NAMALWA (cell line): ENCODE data around the gene BUB1.
A peak's percentile ranks its signal among the peaks of the same experiment; 100 is the strongest.
"Not testable (repeated sequence)": the region's sequence is repeated elsewhere in the genome, so short reads cannot be mapped to it uniquely, and the experiment has no call there.

Source experiments
- DNase-seq: peaks from one replicate; pipeline ENCODE4 v3.0.0-alpha.2; 2015; ENCODE audit warnings: low spot score

BUB1 gene

DNA sequence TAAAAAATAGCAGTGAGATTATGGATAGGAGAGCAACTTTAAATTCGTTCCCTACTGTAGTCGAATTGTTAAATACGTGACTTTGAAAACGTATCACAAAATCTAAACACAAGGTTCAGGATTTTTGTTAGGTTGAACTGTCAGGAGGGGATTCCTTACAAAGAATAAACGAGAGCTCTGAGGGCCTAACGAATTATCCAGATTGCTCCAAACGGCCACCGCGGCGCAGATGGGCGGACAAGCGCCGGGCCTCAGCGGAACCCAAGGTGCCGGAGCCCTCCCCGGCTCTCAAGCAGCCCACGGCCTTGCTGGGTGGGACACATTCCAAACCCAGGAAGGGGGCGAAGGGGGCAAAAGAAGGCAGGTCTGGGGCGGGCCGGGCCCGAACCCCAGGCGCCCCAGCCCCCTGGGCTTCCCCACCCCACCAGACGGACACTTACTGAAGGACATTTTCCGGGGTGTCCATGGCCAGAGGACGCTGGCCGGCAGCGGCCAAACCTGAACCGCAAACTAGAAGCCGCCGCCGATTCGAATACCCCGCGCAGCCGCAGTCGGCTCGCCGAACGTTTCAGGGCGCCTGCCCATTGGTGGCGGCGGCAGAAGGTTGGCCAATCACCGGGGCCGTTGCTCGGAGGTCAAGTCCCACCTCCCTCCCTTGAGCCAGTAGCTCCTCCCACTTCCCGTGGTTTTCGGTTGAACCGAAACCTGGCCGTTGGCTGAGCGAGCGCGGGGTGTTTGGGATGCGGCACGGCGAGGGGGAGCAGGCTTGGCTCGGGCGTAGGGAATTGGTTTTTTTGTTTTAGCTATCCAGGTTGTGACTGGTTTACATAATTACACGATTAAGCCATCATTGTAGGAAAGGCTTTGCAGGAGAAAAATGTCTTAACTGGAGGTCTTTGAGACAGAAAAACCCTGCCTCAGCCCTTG, at the start of gene BUB1:
Gene BUB1 (minus strand): TSS at position 534 of the 927 bp plus-strand sequence. CDS start 68 bp downstream, at position 466.
- peak; percentile 96 for DNase-seq

GRCh38 chr2:110726285-110726684, 48.4 kb upstream of the BUB1 start:
- DNase-seq = no peak

DNA sequence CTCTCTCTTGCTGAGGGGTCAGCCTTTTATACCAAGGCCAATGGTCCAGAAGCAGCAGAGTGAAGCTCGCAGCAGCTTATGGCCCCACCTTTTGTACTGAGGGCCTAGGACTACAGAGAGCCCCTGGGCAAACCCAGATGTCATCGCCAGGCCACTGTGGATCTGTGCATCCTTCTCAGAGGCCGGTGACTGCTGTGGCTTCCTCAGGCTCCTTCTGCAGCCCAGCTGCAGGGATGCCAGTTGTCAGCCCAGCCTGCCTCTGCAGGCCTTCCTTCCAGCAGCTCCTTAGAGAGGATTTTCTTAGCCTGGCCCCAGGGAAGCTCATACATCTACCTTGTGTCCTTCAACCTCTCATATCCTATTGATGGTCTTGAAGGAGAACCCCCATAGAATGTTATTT, 48.0 kb upstream of the BUB1 start:
- no peak for DNase-seq

GRCh38 chr2:110725370-110725769, 47.5 kb upstream of the BUB1 start:
- DNase-seq = no peak

GRCh38 chr2:110724820-110725219, 47.0 kb upstream of the BUB1 start:
- DNase-seq = no peak

DNA sequence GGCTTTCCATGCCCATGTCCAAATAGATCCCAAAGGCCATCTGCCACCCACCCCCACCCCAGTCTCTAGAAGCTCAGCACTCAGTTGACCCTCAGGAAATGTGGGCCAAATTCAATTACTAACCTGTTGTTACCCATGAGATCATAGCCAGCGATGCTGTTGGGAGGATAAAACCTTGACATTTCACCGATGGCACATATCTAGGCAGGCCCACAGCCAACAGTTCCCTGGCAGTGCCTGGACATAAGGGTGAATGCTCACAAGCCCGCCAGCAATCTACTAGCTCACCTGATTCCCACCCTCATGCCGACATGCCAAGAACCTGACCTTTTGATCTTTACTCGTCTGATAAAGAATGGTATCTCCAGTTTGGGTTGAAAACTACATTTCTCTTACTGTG, 42.7 kb upstream of the BUB1 start:
- DNase-seq = no peak

- DNase-seq = no peak
These were observed 41.1 kb upstream of the BUB1 start for GRCh38 chr2:110718990-110719389.

- DNase-seq = no peak
These were observed 40.5 kb upstream of the BUB1 start for GRCh38 chr2:110718382-110718781.

DNA sequence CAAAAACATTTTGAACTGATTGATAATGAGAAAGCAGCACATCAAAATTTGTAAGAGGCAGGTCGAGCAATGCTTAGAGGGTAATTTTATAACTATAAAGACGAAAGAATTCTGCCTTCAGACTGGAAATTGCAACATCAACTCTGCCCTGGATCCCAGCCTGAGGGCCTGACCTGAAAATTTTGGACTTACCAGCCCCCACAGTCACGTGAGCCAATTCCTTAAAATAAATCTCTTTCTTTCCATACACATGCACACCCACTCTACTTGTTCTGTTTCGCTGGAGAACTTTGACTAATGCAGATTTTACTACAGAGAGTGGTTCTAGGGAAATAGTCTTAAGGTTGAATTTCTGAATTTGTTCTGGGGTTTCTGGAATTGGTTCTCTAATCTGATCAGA, 39.9 kb upstream of the BUB1 start:
- no peak for DNase-seq

DNA sequence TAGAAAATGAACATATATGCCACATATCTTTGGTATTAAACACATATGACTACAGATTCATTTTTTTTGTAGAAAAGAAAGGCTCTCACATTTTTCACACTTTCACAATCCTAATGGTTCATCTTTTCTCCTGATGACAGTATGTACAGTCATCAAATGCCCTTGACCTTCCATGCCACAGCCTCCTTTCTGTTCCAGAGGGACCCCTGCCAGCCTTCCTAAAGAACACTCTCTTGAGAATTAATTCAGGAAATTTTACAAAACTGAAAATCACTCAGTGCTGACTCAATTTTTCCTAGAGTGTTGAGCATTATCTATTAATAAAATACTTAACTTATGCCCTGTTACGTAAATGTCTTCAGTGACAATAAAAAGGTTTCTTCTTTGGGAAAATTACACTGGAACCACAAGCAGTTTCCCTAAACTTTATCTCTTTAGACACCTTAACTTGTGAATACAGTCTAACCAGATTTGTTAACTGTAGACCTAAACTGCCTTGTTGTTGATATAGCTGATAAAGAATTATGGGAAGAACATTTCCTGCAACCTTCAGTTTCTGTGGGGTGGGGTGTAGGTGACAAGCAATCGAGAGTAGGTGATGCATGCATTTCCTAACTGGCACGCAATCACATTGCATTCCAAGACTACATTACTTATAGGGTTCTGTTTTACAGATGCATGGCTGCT, 39.2 kb upstream of the BUB1 start:
- no peak for DNase-seq

DNA sequence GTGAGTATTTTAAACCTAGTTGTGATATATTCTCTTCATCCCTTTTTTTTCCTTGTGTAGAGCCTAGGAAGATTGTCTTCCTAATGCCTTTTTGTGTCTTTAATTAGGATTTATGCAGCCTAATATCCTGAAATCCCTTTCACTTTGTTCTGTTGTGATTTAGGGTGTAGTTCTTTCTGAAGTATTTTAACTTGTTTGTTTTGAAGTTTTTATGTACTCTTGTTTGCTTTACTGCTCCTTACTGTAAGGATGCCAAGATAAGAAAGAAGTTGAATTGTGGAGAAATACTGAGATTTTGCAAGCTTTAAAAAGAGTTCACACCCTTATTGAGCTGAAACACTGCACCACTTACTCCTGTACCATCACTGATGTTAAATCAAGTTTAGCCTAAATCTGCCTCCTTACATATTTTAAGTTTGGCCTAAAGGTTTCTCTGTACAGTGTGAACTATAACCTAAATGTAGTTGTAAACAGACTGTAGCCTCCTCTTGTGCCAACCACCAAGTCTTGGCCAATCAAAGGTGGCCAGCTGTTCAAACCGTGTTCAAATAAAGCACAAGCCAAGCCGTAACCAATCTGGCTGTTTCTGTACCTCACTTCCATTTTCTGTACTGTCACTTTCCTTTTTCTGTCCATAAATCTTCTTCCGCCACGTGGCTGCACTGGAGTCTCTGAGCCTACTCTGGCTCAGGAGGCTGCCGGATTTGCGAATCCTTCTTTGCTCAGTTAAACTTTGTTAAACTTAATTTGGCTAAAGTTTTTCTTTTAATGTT, 36.8 kb upstream of the BUB1 start:
- DNase-seq = no peak

- DNase-seq = no peak
These were observed 35.9 kb upstream of the BUB1 start for GRCh38 chr2:110713513-110714362.

DNA sequence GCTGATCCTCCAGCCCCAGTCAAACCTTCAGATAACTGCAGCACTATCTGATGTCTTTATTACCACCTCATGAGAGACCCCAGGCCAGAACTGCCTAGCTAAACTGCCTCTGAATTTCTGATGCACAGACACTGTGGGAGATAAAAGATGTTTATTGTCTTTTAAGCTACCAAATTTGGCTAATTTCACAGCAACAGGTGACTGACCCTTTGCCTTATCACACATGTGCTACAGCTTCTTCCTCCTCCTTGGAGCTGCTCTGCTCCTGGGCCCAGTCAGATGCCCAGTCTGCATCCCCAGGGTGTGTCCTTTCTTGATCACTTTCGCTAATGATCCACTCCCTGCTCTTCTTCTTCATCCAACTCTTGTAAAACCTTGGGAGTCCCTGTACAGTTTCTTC, 34.9 kb upstream of the BUB1 start:
- no peak for DNase-seq

- DNase-seq = no peak
These were observed 30.6 kb upstream of the BUB1 start for GRCh38 chr2:110708455-110708854.

- no peak for DNase-seq
These were observed 29.6 kb upstream of the BUB1 start for GRCh38 chr2:110707386-110707965.

DNA sequence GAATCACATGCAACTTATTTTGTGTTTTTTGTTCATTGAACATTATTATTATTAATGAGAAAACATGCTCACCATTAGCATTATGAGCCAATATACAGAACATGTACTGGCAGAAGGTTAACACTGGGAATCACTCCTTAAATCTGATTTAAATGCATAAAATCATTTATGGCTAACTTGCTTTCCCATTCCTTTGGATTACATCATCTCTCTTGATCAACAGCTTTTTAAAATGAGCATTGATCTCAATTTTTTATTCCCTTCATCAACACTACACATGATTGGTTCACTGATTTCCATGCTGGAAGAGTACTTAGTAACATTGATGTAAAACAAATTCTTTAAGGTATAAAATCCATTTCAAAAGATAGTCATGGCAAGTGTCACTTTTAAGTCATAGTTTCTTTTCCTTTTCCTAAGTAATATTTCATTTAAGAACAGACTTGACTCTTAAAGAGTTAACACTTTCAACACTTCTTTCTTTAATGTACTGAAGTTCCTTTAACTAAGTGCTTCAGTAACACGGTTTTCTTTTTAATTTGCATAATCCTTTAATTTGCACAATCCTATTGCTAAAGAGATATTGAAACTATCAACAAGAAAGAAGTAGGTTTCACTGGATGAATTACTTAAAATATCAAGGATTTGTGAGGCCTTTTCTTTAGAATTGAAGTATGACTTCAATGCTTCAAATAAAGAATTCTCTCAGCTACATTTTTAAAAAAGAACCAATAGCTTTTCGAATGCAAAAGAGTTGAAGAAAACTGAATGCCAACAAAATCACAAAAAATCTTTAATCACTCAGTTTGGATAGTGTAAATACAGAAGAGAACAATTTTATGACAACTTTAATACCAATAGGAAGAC, 24.9 kb upstream of the BUB1 start:
- no peak for DNase-seq

GRCh38 chr2:110698253-110698652, 20.4 kb upstream of the BUB1 start:
- DNase-seq = not testable (repeated sequence)

DNA sequence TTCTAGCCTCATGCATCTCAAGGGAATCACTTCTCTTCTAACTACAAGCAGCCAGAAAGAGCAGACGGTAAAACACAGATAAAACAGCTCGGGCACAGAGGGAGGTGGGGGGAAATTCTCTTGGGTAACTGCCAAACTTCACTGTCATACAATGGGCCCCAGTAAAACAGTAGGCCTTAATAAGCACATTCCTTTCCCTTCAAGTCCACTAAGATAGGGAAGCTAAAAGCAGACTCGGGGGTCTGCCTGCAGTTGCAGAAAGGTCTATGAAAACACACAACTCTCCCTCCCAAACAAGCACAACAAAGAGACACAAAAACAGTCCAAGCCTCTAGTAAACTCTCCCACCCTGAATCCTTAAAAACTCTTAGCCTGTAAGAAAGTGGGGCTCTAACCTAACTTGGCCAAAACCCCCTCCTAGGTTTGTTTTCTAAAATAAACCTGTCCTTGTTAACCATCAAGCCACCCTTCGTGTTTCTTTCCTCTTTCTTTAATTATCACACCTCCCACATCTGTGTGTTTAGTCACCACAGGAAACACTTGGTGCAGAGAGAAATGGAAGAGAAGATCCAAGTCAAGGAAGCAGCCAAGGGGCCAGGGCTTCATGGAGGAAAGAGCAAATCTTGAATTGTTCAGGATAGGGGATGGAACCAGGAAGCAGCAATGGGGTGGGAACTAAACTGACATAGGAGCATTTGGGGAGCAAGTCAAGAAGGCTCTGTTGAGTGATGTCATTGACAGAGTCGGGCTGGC, 17.5 kb upstream of the BUB1 start:
- not testable (repeated sequence) for DNase-seq

DNA sequence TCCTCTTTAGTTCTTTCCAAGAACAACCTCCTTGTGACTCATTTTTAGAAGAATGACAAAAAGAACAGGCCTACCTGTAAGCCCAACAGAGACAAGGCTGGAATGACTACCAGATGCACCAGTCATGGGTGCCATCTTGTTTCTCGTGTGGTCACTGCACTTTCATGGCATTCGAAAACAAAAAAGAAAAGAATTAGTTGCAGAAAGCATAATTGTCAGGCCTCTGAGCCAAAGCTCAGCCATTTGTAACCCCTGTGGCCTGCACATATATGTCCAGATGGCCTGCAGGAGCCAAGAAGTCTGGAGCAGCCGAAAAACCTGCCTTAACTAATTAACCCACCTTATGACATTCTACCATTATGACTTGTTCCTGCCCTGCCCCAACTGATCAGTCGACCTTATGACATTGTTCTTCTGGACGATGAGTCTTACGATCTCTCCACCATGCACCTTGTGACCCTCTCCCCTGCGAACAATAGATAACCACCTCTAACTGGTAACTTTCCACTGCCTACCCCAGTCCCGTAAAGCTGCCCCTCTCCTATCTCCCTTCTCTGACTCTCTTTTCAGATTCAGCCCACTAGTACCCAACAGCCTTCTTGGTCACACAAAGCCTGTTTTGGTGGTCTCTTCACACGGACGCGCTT, 13.9 kb upstream of the BUB1 start:
- DNase-seq = no peak
